A549 (cell line): ENCODE results near the gene METTL23.

ENCODE experiments used
- KDM1A ChIP-seq: fragments of 200-600 bp; sonication (generic); IDR thresholded peaks from 2 replicates; pipeline ENCODE4 v1.6.1; 2016; ENCODE audit warnings: low read depth, mild to moderate bottlenecking
- TF ChIP-seq, protein P1 (sequence below): fragments of >200 bp; sonication (Bioruptor Twin); formaldehyde crosslinking; IDR thresholded peaks from 3 replicates; pipeline ENCODE4 v1.5.1; 2016

DNA sequence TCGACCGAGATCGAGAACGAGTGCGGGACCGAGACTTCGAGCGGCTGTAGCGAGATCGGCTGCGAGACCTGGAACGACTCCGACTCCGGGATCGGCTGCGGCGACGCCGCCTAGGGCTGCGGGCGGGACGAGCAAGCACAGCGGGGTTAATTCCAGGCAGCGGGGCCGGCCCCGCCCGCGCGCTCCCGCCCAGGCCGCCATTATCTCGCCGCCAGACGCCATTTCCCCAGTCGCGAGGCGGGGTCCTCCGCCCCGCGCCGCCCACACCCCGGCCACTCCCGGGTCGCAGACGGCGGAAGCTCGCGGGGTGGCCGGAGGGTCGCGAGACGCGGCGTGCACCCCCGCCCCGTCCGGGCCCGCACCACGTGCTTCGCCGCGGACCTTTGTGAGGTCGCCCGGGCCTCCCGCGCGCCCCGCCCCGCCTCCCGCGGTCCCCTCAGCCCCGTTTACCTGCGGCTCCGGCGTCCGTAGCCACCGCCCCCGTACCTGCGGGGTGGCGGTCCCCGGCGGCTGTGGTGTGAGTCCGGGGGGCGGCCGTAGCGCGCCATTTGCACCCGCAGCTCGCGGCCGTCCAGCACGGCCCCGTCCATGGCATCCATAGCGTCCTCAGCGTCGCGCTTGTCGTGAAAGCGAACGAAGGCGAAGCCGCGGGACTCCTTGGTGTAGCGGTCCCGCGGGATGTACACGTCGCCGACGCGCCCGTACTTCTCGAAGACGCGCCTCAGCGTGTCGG, 9.9 kb downstream of the METTL23 start:
- TF ChIP-seq, protein P1, sequence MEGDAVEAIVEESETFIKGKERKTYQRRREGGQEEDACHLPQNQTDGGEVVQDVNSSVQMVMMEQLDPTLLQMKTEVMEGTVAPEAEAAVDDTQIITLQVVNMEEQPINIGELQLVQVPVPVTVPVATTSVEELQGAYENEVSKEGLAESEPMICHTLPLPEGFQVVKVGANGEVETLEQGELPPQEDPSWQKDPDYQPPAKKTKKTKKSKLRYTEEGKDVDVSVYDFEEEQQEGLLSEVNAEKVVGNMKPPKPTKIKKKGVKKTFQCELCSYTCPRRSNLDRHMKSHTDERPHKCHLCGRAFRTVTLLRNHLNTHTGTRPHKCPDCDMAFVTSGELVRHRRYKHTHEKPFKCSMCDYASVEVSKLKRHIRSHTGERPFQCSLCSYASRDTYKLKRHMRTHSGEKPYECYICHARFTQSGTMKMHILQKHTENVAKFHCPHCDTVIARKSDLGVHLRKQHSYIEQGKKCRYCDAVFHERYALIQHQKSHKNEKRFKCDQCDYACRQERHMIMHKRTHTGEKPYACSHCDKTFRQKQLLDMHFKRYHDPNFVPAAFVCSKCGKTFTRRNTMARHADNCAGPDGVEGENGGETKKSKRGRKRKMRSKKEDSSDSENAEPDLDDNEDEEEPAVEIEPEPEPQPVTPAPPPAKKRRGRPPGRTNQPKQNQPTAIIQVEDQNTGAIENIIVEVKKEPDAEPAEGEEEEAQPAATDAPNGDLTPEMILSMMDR: no peak; the same call in 2 of the 3 replicates
- TF ChIP-seq KDM1A: no peak
